Natural killer cell (primary cell): ENCODE measurements around the gene PCSK4. TPM values are rescaled to one million over a fixed set of nuclear protein-coding genes. Genes with fewer than 3 reads are reported as not detected.

Experiments used
- ATAC-seq, 3 donors: fragments of 150-1000 bp in 2 of 3; fragments of 200-7000 bp in 1 of 3; cut with Tn5 transposase; 1 replicate in 1 of 3; 2 replicates in 2 of 3; pipeline ENCODE4 v1.10.0; 2021; ENCODE audit warnings: mild to moderate bottlenecking in 2 of 3, moderate library complexity in 2 of 3
- DNase-seq, 2 donors: peaks; one replicate each; pipeline versions ENCODE4 v3.0.0 to v3.0.0-alpha.2; 2013 to 2021; ENCODE audit warnings: mixed read lengths in 1 of 2
- H3K27ac ChIP-seq: one replicate; pipeline ENCODE4 v1.5.1; 2013; ENCODE audit warnings: mild to moderate bottlenecking, low read length
- H3K27me3 ChIP-seq: one replicate; pipeline ENCODE4 v1.6.1; 2013; ENCODE audit warnings: low read length; ENCODE audit not compliant: control insufficient read depth, insufficient read depth
- H3K36me3 ChIP-seq: one replicate; pipeline ENCODE4 v1.6.1; 2013; ENCODE audit warnings: low read length; ENCODE audit not compliant: control insufficient read depth, insufficient read depth
- H3K4me1 ChIP-seq: one replicate; pipeline ENCODE4 v1.6.1; 2013; ENCODE audit warnings: low read length; ENCODE audit not compliant: control insufficient read depth, insufficient read depth
- H3K4me3 ChIP-seq: one replicate; pipeline ENCODE4 v1.5.1; 2013; ENCODE audit warnings: low read length
- H3K9me3 ChIP-seq: one replicate; pipeline ENCODE4 v1.6.1; 2013; ENCODE audit warnings: low read length; ENCODE audit not compliant: control insufficient read depth, insufficient read depth
- H3K27ac Mint-ChIP-seq, 2 donors: one replicate each; pipeline ENCODE4 v1.8.0; 2022; ENCODE audit warnings: mild to moderate bottlenecking in 2 of 2, mixed read lengths in 2 of 2, moderate library complexity in 1 of 2
- H3K27me3 Mint-ChIP-seq, 2 donors: one replicate each; pipeline ENCODE4 v1.8.0; 2022; ENCODE audit warnings: low read depth in 2 of 2, mixed read lengths in 2 of 2
- H3K36me3 Mint-ChIP-seq: one replicate; pipeline ENCODE4 v1.8.0; 2022; ENCODE audit warnings: mixed read lengths
- H3K4me1 Mint-ChIP-seq, 2 donors: one replicate each; pipeline ENCODE4 v1.8.0; 2022; ENCODE audit warnings: mixed read lengths in 2 of 2
- H3K4me3 Mint-ChIP-seq: one replicate; pipeline ENCODE4 v1.8.0; 2022; ENCODE audit warnings: mild to moderate bottlenecking, moderate library complexity, mixed read lengths
- H3K9me3 Mint-ChIP-seq, 2 donors: one replicate each; pipeline ENCODE4 v1.8.0; 2022; ENCODE audit warnings: mixed read lengths in 2 of 2
- CTCF ChIP-seq: fragments of 200-600 bp; IDR thresholded peaks from one replicate; pipeline ENCODE4 v1.8.0; 2022; ENCODE audit warnings: antibody characterized with exemption
- WGBS: methylation state at CpG from one replicate; pipeline ENCODE4 v1.1.7; 2013; ENCODE audit warnings: missing lambda C conversion rate; ENCODE audit not compliant: insufficient coverage; 5-methylcytosine and 5-hydroxymethylcytosine counted together
- intact Hi-C: fragments of 100-400 bp; cut with micrococcal nuclease; formaldehyde crosslinking; loops from one replicate; pipeline ENCODE4 v1.14.2; 2022
- total RNA-seq, 4 donors: library from RNA; stranded (reverse); fragments of 120-200 nt in 1 of 4; gene quantifications; one replicate each; pipeline versions ENCODE4 v1.2.3 to v1.2.4, GENCODE V29; 2013 to 2022

PCSK4 gene
- total RNA-seq, 3 donors from 2014 or later (not counting 1 experiment from before 2014, with no cell fraction given) = 4.1 to 6.0 (median 5.3) TPM

- TF ChIP-seq CTCF = no peak
- H3K27me3 Mint-ChIP-seq = no peaks in the 10 kb centered on the region
- ATAC-seq (no peak), DNase-seq (no peak)
- no peaks in the 10 kb centered on the region for H3K9me3 ChIP-seq
- H3K27ac Mint-ChIP-seq = no peak overlapping the region
- no peaks in the 10 kb centered on the region for H3K27me3 ChIP-seq
- intact Hi-C loops = no loop called here
- WGBS = 90% methylated on average over 35 of the region's 39 CpGs
- H3K9me3 Mint-ChIP-seq = no peaks in the 10 kb centered on the region
- H3K4me1 Mint-ChIP-seq = peaks cover 2 to 12% of the 10 kb centered on the region in 2 donors
- peaks cover 14% of the 10 kb centered on the region for H3K4me1 ChIP-seq
- H3K36me3 Mint-ChIP-seq = no peaks in the 10 kb centered on the region
- peaks cover 49% of the 10 kb centered on the region for H3K36me3 ChIP-seq
- no peak overlapping the region for H3K4me3 ChIP-seq
- no peak overlapping the region for H3K4me3 Mint-ChIP-seq
- no peak overlapping the region for H3K27ac ChIP-seq
Observed at GRCh38 chr19:1434577-1435060, 55.5 kb downstream of the PCSK4 start.

GRCh38 chr19:1434040-1434366 is 56.1 kb downstream of the PCSK4 start:
- H3K4me3 ChIP-seq = no peak overlapping the region
- Mint-ChIP-seq H3K27me3 (no peaks in the 10 kb centered on the region), H3K36me3 (no peaks in the 10 kb centered on the region), H3K4me1 (peaks cover 0 to 9% of the 10 kb centered on the region in 2 donors), H3K4me3 (no peak overlapping the region), H3K27ac (no peak overlapping the region), H3K9me3 (no peaks in the 10 kb centered on the region)
- peaks cover 8% of the 10 kb centered on the region for H3K4me1 ChIP-seq
- WGBS = 96% methylated on average over 17 of the region's 17 CpGs
- no peak for TF ChIP-seq CTCF
- intact Hi-C loops = no loop called here
- peaks cover 52% of the 10 kb centered on the region for H3K36me3 ChIP-seq
- H3K27me3 ChIP-seq = no peaks in the 10 kb centered on the region
- no peaks in the 10 kb centered on the region for H3K9me3 ChIP-seq
- no peak overlapping the region for H3K27ac ChIP-seq
- ATAC-seq (no peak), DNase-seq (no peak)

- ATAC-seq (no peak), DNase-seq (no peak)
- Mint-ChIP-seq H3K27ac (no peak overlapping the region), H3K27me3 (no peaks in the 10 kb centered on the region), H3K9me3 (no peaks in the 10 kb centered on the region), H3K36me3 (no peaks in the 10 kb centered on the region), H3K4me1 (peaks cover 0 to 7% of the 10 kb centered on the region in 2 donors), H3K4me3 (no peak overlapping the region)
- no peak for TF ChIP-seq CTCF
- no peak overlapping the region for H3K4me3 ChIP-seq
- intact Hi-C loops = no loop called here
- no peaks in the 10 kb centered on the region for H3K9me3 ChIP-seq
- H3K27ac ChIP-seq = no peak overlapping the region
- no peaks in the 10 kb centered on the region for H3K27me3 ChIP-seq
- peaks cover 6% of the 10 kb centered on the region for H3K4me1 ChIP-seq
- 92% methylated on average over 47 of the region's 47 CpGs for WGBS
- peaks cover 57% of the 10 kb centered on the region for H3K36me3 ChIP-seq
Observed at GRCh38 chr19:1433119-1434039, 56.8 kb downstream of the PCSK4 start.
